Activated CD4-positive, alpha-beta T cell treated with anti-CD3 and anti-CD28 coated beads for 36 hours (primary cell): ENCODE data around the gene ADISSP. TPM values are rescaled to one million over a fixed set of nuclear protein-coding genes. Genes with fewer than 3 reads are reported as not detected.

ENCODE experiments used
- ATAC-seq: fragments of 200-7000 bp; cut with Tn5 transposase; one replicate; pipeline ENCODE4 v1.10.0; 2021; ENCODE audit warnings: mild to moderate bottlenecking, moderate library complexity
- CTCF ChIA-PET: fragments of 350-600 bp; sonication (Branson Sonifier 250); formaldehyde crosslinking; loops from one replicate; lab custom pipeline; 2021; ENCODE audit warnings: antibody characterized with exemption; lab: Charles Lee
- POLR2A ChIA-PET: fragments of 350-600 bp; sonication (Branson Sonifier 250); formaldehyde crosslinking; loops from one replicate; lab custom pipeline; 2021; ENCODE audit warnings: antibody characterized with exemption, inconsistent platforms; lab: Charles Lee
- DNase-seq: peaks from one replicate; pipeline ENCODE4 v3.0.0-alpha.2; 2020
- H3K27ac Mint-ChIP-seq: one replicate; pipeline ENCODE4 v1.8.0; 2021; ENCODE audit warnings: mixed read lengths
- H3K27me3 Mint-ChIP-seq: one replicate; pipeline ENCODE4 v1.8.0; 2021; ENCODE audit warnings: mixed read lengths
- H3K36me3 Mint-ChIP-seq: one replicate; pipeline ENCODE4 v1.8.0; 2021; ENCODE audit warnings: low read depth, mixed read lengths
- H3K4me1 Mint-ChIP-seq: one replicate; pipeline ENCODE4 v1.8.0; 2021; ENCODE audit warnings: mixed read lengths
- H3K4me3 Mint-ChIP-seq: one replicate; pipeline ENCODE4 v1.8.0; 2021; ENCODE audit warnings: mild to moderate bottlenecking, moderate library complexity, mixed read lengths
- H3K9me3 Mint-ChIP-seq: one replicate; pipeline ENCODE4 v1.8.0; 2021; ENCODE audit warnings: low read depth, mixed read lengths
- intact Hi-C, 2 experiments: fragments of 100-400 bp; cut with DNase I in 1 of 2; cut with micrococcal nuclease in 1 of 2; formaldehyde crosslinking; loops; one replicate each; pipeline versions ENCODE4 v1.14.2 to v1.15.1; 2022 to 2024; cut with DNase I, micrococcal nuclease
- total RNA-seq, 2 experiments: library from RNA; stranded (reverse); gene quantifications; one replicate each; pipeline ENCODE4 v1.2.3, GENCODE V29; 2021

The ADISSP gene
- total RNA-seq, 2 experiments from 2014 or later: 46.5 to 57.3 TPM

DNA sequence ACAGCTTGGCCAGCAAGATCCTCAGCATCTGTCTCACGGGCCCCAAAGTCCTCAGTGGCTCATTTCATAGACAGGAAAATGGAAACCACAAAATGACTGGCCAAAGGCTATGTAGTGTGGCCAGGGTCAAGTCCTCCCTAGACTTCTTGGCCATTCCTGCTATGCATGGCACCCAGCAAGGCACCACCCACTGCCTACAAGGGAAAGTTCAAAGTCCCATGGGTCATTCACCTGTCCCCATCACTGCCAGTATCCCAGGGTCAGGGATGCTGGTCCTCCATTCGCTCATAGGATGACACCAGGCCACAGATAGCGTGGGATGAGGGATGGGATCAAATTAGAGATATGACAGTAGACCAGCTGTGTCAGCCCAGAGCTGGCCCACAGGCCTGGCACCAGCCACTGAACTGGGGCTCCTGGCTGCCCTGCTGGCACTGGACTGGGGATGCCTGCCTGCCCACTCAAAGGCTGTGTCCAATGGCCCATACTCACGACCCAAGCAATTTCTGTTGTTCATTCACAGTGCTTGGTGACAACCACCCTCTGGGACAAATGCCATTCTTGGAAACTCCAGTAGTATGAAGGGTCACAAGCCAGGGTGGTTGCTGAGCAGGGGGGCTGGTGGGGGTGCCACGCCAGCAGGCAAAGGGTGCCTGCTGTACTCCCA is 11.6 kb downstream of the ADISSP start:
- peaks cover 7% of the 10 kb centered on the region for H3K4me1 Mint-ChIP-seq
- ATAC-seq (no peak), DNase-seq (no peak)
- H3K9me3 Mint-ChIP-seq: no peaks in the 10 kb centered on the region
- ChIA-PET POLR2A (no interaction called here), CTCF (interaction anchor here (0.6 to 1.1 kb wide), 3 partner anchors 12 to 100 kb away, joined by 3 to 5 read pairs (median 3); no protein-coding TSS in a partner anchor)
- intact Hi-C loops: no loop called here
- H3K36me3 Mint-ChIP-seq: peaks cover 13% of the 10 kb centered on the region
- H3K27me3 Mint-ChIP-seq: peaks cover under 1% of the 10 kb centered on the region
- H3K4me3 Mint-ChIP-seq: no peak overlapping the region
- no peak overlapping the region for H3K27ac Mint-ChIP-seq

DNA sequence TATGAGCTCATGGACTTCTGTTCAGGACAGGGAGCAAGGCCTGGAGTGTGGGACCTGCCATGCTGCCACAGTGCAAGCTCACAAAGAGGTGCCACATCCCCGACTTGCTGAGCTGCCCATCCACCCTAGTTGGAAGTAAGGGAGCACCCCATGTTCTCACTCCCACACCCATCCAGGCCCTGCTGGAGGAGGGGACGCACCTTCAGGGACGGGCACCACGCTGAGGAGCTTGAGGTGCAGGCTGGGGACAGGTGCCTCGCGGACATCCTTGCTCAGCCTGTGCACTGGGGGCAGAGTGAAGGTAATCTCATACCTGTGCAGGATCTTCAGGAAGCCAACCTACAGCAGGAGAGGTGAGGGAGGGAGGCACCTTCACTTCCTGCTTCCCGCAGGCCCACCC is 12.3 kb downstream of the ADISSP start:
- intact Hi-C loops: no loop called here
- Mint-ChIP-seq H3K4me3 (no peak overlapping the region), H3K4me1 (peaks cover 7% of the 10 kb centered on the region), H3K36me3 (peaks cover 13% of the 10 kb centered on the region), H3K9me3 (no peaks in the 10 kb centered on the region), H3K27me3 (peaks cover 3% of the 10 kb centered on the region), H3K27ac (no peak overlapping the region)
- ChIA-PET POLR2A (interaction anchor here (0.7 kb wide), 1 partner anchor 10 kb away, joined by 4 read pairs; no protein-coding TSS in a partner anchor), CTCF (interaction anchor here (0.5 to 1.4 kb wide), 6 partner anchors 12 to 329 kb away, joined by 3 to 5 read pairs (median 3); partner anchors contain the start of gene SPEF1)
- ATAC-seq: no peak
- no peak for DNase-seq

- intact Hi-C loops: no loop called here
- ChIA-PET CTCF (interaction anchor here (0.9 to 1.4 kb wide), 4 partner anchors 9 to 330 kb away, joined by 3 to 4 read pairs (median 4); no protein-coding TSS in a partner anchor), POLR2A (no interaction called here)
- H3K4me3 Mint-ChIP-seq: no peak overlapping the region
- no peak for DNase-seq
- peaks cover 7% of the 10 kb centered on the region for H3K4me1 Mint-ChIP-seq
- H3K27ac Mint-ChIP-seq: no peak overlapping the region
- peaks cover 3% of the 10 kb centered on the region for H3K27me3 Mint-ChIP-seq
- peaks cover 13% of the 10 kb centered on the region for H3K36me3 Mint-ChIP-seq
- ATAC-seq: no peak
- H3K9me3 Mint-ChIP-seq: no peaks in the 10 kb centered on the region
Measured at GRCh38 chr20:3754276-3754630, 13.3 kb downstream of the ADISSP start.

DNA sequence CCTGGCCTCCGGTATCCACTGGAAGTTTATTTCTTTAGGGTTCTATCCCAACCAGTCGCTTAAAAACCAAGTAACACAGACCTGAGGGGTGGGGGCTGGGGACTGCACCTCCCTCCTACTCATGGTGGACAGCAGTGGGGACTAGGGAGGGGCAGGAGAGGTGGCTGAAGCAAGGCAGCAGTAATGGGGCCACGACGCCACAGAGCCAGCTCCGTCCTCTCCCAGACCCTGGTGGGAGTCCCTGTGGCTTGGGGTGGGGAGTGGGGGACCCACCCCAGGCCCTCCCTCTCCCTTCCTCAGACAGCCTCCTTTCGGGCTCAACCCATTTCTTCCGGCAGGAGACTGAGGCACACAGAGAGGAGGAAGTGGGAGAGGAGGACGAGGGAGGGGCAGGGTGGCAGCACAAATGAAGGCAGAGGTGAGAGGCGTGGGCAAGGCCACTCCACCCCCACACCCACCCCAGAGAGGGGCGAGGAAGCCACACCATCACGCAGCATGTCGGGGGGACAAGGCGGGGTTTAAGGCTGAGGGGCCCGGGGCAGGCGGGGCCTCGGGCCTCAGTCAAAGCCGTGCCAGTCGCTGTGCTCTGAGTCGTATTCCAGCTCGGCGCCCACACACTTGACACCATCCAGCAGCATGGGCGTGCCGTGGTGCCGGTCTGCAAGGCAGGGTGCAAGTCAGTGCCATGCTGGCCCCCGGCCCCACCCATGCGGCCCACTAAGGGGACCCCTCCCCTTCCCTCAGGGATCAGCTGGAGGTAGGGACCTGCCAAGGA is 13.9 kb downstream of the ADISSP start:
- H3K4me3 Mint-ChIP-seq: no peak overlapping the region
- H3K36me3 Mint-ChIP-seq: peaks cover 13% of the 10 kb centered on the region
- POLR2A ChIA-PET: no interaction called here
- H3K27me3 Mint-ChIP-seq: peaks cover 3% of the 10 kb centered on the region
- DNase-seq (no peak), ATAC-seq (no peak)
- CTCF ChIA-PET: interaction anchor here (0.6 to 3.2 kb wide), 6 partner anchors 9 to 332 kb away, joined by 3 to 18 read pairs (median 4); partner anchors contain the start of gene ADISSP
- H3K4me1 Mint-ChIP-seq: peaks cover 7% of the 10 kb centered on the region
- intact Hi-C loops: loop anchor here (1.0 to 2.0 kb wide), 4 partner anchors 13 to 102 kb away; partner anchors contain the start of genes ADISSP (in 1 of the 2), CENPB (in 1 of the 2) and MAVS (in 1 of the 2)
- H3K9me3 Mint-ChIP-seq: no peaks in the 10 kb centered on the region
- no peak overlapping the region for H3K27ac Mint-ChIP-seq

GRCh38 chr20:3753098-3753497 is 14.5 kb downstream of the ADISSP start:
- intact Hi-C loops: loop anchor here (1.0 to 2.0 kb wide), 4 partner anchors 14 to 102 kb away; partner anchors contain the start of genes ADISSP (in 1 of the 2), CENPB (in 1 of the 2) and MAVS (in 1 of the 2)
- Mint-ChIP-seq H3K27ac (no peak overlapping the region), H3K9me3 (no peaks in the 10 kb centered on the region), H3K36me3 (peaks cover 11% of the 10 kb centered on the region), H3K4me1 (peaks cover 7% of the 10 kb centered on the region), H3K27me3 (peaks cover 3% of the 10 kb centered on the region), H3K4me3 (no peak overlapping the region)
- POLR2A ChIA-PET: no interaction called here
- CTCF ChIA-PET: interaction anchor here (0.8 to 3.2 kb wide), 6 partner anchors 11 to 332 kb away, joined by 3 to 18 read pairs (median 4); partner anchors contain the start of gene ADISSP
- ATAC-seq (peak; percentile 61), DNase-seq (peak; percentile 78)

DNA sequence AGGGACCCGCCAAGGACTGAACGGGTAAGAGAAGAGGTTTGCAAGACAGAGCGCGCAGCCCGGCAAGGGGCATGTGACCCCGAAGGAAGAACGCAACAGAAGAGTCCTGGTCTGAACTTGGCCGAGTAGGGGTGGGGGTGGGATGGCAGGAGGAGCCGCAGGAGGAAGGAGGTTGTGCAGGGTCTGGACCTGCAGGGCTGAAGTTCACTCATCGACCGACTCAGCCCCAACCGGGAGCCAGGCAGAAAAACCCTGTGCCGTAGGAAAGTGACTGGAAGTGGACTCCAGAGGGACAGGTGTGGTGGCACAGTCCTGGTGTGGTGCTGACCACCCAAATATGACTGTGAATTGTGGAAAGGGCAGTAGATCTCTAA is 15.2 kb downstream of the ADISSP start:
- ATAC-seq: no peak
- ChIA-PET CTCF (interaction anchor here (0.8 to 3.2 kb wide), 5 partner anchors 11 to 333 kb away, joined by 3 to 18 read pairs (median 4); partner anchors contain the start of gene ADISSP), POLR2A (no interaction called here)
- Mint-ChIP-seq H3K4me1 (peaks cover 7% of the 10 kb centered on the region), H3K36me3 (peaks cover 5% of the 10 kb centered on the region), H3K27me3 (peaks cover 3% of the 10 kb centered on the region), H3K27ac (peak overlapping the region; percentile 51), H3K9me3 (no peaks in the 10 kb centered on the region), H3K4me3 (peak overlapping the region; percentile 64)
- no peak for DNase-seq
- intact Hi-C loops: loop anchor here (1.0 to 2.0 kb wide), 5 partner anchors 14 to 94 kb away; partner anchors contain the start of genes ADISSP (in 2 of the 2), AP5S1 (in 1 of the 2), CENPB (in 1 of the 2) and MAVS (in 1 of the 2)

DNA sequence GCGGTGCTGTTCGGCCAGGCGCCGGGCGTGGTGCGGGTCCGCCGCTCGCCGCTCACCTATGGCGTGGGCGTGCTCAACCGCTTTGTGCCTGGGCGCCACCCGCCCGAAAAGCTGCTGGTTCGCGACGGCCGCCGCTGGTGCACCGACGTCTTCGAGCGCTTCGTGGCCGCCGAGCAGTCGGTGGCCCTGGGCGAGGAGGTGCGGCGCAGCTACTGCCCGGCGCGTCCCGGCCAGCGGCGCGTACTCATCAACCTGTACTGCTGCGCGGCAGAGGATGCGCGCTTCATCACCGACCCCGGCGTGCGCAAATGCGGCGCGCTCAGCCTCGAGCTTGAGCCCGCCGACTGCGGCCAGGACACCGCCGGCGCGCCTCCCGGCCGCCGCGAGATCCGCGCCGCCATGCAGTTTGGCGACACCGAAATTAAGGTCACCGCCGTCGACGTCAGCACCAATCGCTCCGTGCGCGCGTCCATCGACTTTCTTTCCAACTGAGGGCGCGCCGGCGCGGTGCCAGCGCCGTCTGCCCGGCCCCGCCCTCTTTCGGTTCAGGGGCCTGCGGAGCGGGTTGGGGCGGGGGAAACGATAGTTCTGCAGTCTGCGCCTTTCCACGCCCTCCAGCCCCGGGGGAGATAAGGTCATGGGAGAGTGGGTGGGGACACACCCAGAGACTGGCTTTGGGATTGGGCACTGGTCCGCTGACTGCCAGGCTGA is 15.7 kb downstream of the ADISSP start:
- peak overlapping the region; percentile 51 for H3K27ac Mint-ChIP-seq
- H3K4me3 Mint-ChIP-seq: peak overlapping the region; percentile 64
- peaks cover 4% of the 10 kb centered on the region for H3K36me3 Mint-ChIP-seq
- POLR2A ChIA-PET: no interaction called here
- no peaks in the 10 kb centered on the region for H3K9me3 Mint-ChIP-seq
- H3K4me1 Mint-ChIP-seq: peaks cover 7% of the 10 kb centered on the region
- DNase-seq (peak; percentile 86), ATAC-seq (peak; percentile 79)
- intact Hi-C loops: loop anchor here (1.0 to 2.0 kb wide), 5 partner anchors 15 to 95 kb away; partner anchors contain the start of genes ADISSP (in 2 of the 2), AP5S1 (in 1 of the 2), CENPB (in 1 of the 2) and MAVS (in 1 of the 2)
- peaks cover 3% of the 10 kb centered on the region for H3K27me3 Mint-ChIP-seq
- CTCF ChIA-PET: interaction anchor here (0.8 to 3.2 kb wide), 6 partner anchors 16 to 103 kb away, joined by 3 to 18 read pairs (median 5); partner anchors contain the start of gene ADISSP

- ChIA-PET CTCF (interaction anchor here (0.6 to 3.2 kb wide), 8 partner anchors 17 to 120 kb away, joined by 3 to 18 read pairs (median 4); partner anchors contain the start of gene ADISSP), POLR2A (interaction anchor here (0.6 kb wide), 1 partner anchor 1063 kb away, joined by 5 read pairs; no protein-coding TSS in a partner anchor)
- H3K36me3 Mint-ChIP-seq: peaks cover 2% of the 10 kb centered on the region
- H3K27ac Mint-ChIP-seq: no peak overlapping the region
- no peak for DNase-seq
- H3K27me3 Mint-ChIP-seq: peaks cover 3% of the 10 kb centered on the region
- ATAC-seq: no peak
- peaks cover 7% of the 10 kb centered on the region for H3K4me1 Mint-ChIP-seq
- H3K9me3 Mint-ChIP-seq: no peaks in the 10 kb centered on the region
- no peak overlapping the region for H3K4me3 Mint-ChIP-seq
- intact Hi-C loops: no loop called here
Measured at GRCh38 chr20:3751305-3751674, 16.3 kb downstream of the ADISSP start.

DNA sequence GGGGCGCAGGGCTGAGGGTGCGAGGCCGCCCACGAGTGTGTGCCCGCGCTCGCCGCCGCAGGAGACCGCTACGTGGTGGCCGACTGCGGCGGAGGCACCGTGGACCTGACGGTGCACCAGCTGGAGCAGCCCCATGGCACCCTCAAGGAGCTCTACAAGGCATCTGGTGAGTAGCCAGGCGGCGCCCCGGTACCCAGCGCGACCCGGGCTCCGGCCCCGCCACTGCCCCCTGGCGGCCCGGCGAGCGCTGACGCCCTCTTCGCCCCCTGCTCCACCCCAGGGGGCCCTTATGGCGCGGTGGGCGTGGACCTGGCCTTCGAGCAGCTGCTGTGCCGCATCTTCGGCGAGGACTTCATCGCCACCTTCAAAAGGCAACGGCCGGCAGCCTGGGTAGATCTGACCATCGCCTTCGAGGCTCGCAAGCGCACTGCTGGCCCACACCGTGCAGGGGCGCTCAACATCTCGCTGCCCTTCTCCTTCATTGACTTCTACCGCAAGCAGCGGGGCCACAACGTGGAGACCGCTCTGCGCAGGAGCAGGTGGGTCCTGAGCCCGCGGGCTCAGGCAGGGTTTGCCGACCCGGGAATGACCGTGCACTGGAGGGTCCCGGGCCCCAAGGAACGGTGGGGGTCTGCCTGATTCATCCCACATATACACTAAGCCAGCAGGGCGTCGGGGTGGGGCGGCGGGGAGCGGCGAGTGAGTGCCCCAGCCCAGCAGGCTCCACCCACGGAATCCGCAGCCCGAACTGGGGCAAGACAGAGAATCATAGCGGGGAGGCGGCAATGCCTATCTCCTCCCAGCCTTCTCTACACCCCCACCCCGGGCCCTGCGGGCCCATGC is 17.6 kb downstream of the ADISSP start:
- CTCF ChIA-PET: interaction anchor here (0.7 to 1.7 kb wide), 6 partner anchors 10 to 439 kb away, joined by 3 to 6 read pairs (median 4); no protein-coding TSS in a partner anchor

More for the DNA sequence above, 17.6 kb downstream of the ADISSP start:
- POLR2A ChIA-PET: interaction anchor here (0.5 kb wide), 1 partner anchor 9 kb away, joined by 4 read pairs; no protein-coding TSS in a partner anchor
- intact Hi-C loops: loop anchor here in 1 of 2 experiments (1.0 kb wide), 1 partner anchor 74 kb away; no protein-coding TSS in a partner anchor
- ATAC-seq (peak; percentile 45), DNase-seq (peak; percentile 69)
- Mint-ChIP-seq H3K9me3 (no peaks in the 10 kb centered on the region), H3K27ac (no peak overlapping the region), H3K27me3 (peaks cover 3% of the 10 kb centered on the region), H3K36me3 (peaks cover 2% of the 10 kb centered on the region), H3K4me1 (peaks cover 13% of the 10 kb centered on the region), H3K4me3 (no peak overlapping the region)
